ENCODE data around the gene ACP7.

The ACP7 gene, protein sequence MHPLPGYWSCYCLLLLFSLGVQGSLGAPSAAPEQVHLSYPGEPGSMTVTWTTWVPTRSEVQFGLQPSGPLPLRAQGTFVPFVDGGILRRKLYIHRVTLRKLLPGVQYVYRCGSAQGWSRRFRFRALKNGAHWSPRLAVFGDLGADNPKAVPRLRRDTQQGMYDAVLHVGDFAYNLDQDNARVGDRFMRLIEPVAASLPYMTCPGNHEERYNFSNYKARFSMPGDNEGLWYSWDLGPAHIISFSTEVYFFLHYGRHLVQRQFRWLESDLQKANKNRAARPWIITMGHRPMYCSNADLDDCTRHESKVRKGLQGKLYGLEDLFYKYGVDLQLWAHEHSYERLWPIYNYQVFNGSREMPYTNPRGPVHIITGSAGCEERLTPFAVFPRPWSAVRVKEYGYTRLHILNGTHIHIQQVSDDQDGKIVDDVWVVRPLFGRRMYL

DNA sequence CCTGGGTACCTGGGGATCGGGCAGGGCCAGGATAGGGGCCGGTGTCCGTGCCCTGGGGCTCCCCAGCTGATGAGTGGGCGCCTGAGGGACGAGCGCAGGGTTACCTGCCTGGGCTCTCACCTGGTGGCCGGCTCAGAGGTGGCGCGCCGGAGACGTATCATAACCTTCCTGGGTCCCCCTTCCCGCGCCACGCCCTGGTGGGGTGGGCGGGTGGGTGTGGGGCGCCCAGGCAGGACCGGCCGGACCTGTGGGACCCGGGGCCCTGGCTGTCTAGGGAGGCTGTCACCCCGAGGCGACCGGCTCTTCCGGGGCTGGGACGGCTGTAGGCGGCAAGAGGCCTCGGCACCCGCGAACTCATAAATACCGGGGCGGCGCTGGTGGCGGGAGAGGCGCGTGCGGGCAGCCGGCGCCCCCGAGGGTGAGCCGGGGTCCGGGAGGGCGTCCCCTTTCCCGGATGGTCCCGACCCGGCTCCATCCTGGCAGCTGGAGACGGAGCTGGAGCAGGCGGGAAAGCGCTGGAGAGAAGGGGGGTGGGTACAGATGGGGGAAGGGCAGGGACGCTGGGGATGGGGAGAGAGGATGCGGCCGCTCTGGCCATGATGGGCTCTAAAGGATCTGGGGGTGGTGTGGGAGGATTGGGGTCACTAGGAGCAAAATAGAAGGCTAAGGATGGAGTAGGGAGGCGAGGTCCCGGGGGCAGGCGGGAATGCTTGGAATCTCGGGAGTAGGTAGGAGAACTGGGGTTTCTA lies at the start of gene ACP7:
Gene ACP7 (plus strand): TSS at position 386 of the 749 bp plus-strand sequence. CDS start 902 bp downstream, outside the sequence.
- TF ChIP-seq, protein P1, sequence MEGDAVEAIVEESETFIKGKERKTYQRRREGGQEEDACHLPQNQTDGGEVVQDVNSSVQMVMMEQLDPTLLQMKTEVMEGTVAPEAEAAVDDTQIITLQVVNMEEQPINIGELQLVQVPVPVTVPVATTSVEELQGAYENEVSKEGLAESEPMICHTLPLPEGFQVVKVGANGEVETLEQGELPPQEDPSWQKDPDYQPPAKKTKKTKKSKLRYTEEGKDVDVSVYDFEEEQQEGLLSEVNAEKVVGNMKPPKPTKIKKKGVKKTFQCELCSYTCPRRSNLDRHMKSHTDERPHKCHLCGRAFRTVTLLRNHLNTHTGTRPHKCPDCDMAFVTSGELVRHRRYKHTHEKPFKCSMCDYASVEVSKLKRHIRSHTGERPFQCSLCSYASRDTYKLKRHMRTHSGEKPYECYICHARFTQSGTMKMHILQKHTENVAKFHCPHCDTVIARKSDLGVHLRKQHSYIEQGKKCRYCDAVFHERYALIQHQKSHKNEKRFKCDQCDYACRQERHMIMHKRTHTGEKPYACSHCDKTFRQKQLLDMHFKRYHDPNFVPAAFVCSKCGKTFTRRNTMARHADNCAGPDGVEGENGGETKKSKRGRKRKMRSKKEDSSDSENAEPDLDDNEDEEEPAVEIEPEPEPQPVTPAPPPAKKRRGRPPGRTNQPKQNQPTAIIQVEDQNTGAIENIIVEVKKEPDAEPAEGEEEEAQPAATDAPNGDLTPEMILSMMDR (IDR thresholded peaks at IDR 0.05; ENCODE audit: borderline replicate concordance, insufficient read depth, low read depth, low read length): no peak
- no peak within 1 kb of the TSS for H3K4me3 ChIP-seq (ENCODE audit: low read depth, low read length)

DNA sequence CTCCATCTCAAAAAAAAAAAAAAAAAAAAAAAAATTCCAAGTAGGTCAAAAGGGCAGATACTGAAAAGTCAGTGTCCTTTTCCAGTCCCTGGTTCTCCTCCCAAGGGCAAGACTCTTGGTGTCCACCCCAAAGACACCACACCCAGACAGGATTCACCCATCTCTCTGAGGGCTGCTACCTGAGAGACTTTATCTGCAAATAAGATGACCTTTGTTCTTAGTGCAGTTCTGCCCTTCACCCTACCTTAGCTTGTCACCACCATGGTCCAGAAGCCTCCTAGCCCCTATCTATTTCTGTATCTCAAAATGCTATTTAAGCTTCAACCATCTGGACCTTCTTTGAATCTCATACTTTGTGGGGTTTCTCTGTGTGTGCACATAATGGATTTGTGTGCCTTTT lies 47.6 kb upstream of the ACP7 start:
- TF ChIP-seq, protein P1 (IDR thresholded peaks at IDR 0.05; ENCODE audit: borderline replicate concordance, insufficient read depth, low read depth, low read length): no peak

DNA sequence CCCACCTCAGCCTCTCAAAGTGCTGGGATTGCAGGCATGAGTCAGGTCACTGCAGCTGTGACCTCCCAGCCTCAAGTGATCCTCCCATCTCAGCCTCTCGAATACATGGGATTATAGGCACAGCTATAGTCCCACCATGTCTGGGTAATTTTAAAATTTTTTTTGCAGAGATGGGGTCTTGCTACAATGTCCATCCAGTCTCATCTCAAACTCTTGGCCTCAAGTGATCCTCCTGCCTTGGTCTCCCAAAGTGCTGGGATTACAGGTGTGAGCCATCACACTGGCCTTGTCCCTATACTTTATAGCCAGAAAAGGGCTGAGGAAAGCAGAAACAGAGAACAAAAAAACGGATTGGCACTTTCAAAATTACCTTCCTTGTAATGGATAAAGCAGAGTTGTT lies 47.0 kb upstream of the ACP7 start:
- TF ChIP-seq, protein P1 (IDR thresholded peaks at IDR 0.05; ENCODE audit: borderline replicate concordance, insufficient read depth, low read depth, low read length): no peak
- no peak overlapping the region for H3K4me3 ChIP-seq (ENCODE audit: low read depth, low read length)

More for the DNA sequence above, 47.6 kb upstream of the ACP7 start:
- H3K4me3 ChIP-seq (ENCODE audit: low read depth, low read length): no peak overlapping the region

DNA sequence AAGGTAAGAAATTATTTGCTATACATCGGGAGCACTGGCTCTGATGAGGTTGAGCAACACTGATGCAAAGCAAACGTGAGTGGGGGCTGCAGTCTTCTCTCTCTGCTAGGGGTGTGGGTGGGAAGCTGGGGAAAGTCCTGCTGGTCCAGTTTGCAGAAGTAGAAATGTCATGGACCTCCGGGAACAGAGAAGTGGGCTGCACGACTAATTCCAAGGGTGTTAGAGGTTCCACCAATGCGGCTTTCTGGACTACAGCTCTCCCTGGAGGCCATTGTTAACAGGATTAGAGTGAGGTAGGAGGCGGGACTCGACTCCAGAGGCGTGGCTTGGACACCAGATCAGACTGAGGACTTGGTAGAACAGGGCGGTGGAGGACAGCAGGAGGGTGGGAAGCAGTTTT lies 46.1 kb upstream of the ACP7 start:
- H3K4me3 ChIP-seq (ENCODE audit: low read depth, low read length): no peak overlapping the region
- TF ChIP-seq, protein P1 (IDR thresholded peaks at IDR 0.05; ENCODE audit: borderline replicate concordance, insufficient read depth, low read depth, low read length): no peak

DNA sequence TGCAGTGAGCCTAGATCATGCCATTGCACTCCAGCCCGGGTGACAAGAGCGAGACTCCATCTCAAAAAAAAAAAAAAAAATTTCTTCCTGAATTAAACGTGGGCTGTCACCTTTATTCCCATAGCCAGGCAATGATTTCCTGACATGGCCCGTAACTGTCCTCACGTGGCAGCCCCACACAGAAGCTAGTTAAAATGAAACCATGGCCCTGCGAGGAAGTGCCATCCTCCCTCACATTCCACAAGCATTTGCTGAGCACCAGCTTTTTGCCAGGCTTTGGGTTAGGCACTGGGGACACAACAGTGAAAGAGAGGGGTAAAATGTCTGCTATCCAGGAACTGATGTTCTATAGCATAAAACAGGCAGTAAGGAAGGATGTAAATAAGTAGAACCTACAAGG lies 38.7 kb upstream of the ACP7 start:
- TF ChIP-seq, protein P1 (IDR thresholded peaks at IDR 0.05; ENCODE audit: borderline replicate concordance, insufficient read depth, low read depth, low read length): no peak
- no peak overlapping the region for H3K4me3 ChIP-seq (ENCODE audit: low read depth, low read length)

DNA sequence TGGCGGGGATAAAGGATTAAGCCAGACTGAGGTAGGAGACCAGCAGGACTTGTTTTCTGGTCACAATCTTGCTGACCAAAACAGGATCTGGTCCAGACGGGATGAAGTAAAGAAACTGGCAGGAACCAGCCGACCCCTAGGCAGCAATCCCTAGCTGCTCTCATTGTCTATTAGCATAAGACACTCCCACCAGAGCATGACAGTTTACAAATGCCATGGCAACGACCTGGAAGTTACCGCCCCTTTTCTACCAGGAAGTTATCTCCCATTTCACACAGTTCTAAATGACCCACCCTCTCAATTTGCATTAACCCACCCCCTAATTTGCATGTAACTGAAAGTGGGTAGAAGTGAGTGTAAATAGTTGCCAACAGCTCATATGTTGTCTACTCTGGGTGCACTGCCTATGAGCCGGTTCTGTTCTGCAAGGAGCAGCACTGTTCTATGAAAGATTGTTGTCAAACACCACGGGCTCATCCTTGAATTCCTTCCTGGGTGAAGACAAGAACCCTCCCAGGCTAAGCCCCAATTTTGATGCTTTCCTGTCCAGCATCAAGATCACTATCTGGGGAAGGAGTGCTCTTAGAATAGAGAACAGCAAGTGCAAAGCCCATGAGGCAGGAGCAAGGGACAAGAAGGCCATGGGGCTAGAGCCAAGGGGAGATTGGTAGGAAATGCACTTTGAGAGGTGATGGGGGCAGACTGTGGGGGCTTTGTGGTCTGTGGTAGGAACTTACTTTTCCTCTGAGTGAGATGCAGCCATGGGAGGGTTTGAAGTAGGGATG lies 37.9 kb upstream of the ACP7 start:
- TF ChIP-seq, protein P1 (IDR thresholded peaks at IDR 0.05; ENCODE audit: borderline replicate concordance, insufficient read depth, low read depth, low read length): no peak
- H3K4me3 ChIP-seq (ENCODE audit: low read depth, low read length): no peak overlapping the region
